ENCODE data around the gene ORC5.
"Not testable (repeated sequence)": the region's sequence is repeated elsewhere in the genome, so short reads cannot be mapped to it uniquely, and the experiment has no call there.

Gene ORC5

GRCh38 chr7:104207731-104208420 is at the start of gene ORC5:
Gene ORC5 (minus strand): TSS chr7:104208013. CDS start chr7:104207904, 109 bp downstream.
- DNase-seq = peak; percentile 86

- DNase-seq = no peak
Measured at GRCh38 chr7:104255616-104256015, 47.8 kb upstream of the ORC5 start.

- DNase-seq = no peak
Measured at GRCh38 chr7:104255194-104255593, 47.4 kb upstream of the ORC5 start.

- DNase-seq = no peak
Measured at GRCh38 chr7:104254696-104255095, 46.9 kb upstream of the ORC5 start.

- no peak for DNase-seq
Measured at GRCh38 chr7:104252409-104253134, 44.8 kb upstream of the ORC5 start.

- no peak for DNase-seq
Measured at GRCh38 chr7:104242638-104243037, 34.8 kb upstream of the ORC5 start.

GRCh38 chr7:104241538-104242209 is 33.9 kb upstream of the ORC5 start:
- DNase-seq = no peak

- no peak for DNase-seq
Measured at GRCh38 chr7:104241135-104241534, 33.3 kb upstream of the ORC5 start.

- DNase-seq = no peak
Measured at GRCh38 chr7:104240401-104240800, 32.6 kb upstream of the ORC5 start.

- not testable (repeated sequence) for DNase-seq
Measured at GRCh38 chr7:104234990-104235389, 27.2 kb upstream of the ORC5 start.

- DNase-seq = peak; percentile 50
Measured at GRCh38 chr7:104231054-104232046, 23.5 kb upstream of the ORC5 start.

- no peak for DNase-seq
Measured at GRCh38 chr7:104230606-104231005, 22.8 kb upstream of the ORC5 start.

- no peak for DNase-seq
Measured at GRCh38 chr7:104228442-104228841, 20.6 kb upstream of the ORC5 start.

- no peak for DNase-seq
Measured at GRCh38 chr7:104225451-104225850, 17.6 kb upstream of the ORC5 start.

- no peak for DNase-seq
Measured at GRCh38 chr7:104217620-104218019, 9.8 kb upstream of the ORC5 start.

- no peak for DNase-seq
Measured at GRCh38 chr7:104209063-104209462, 1.2 kb upstream of the ORC5 start.

- no peak for DNase-seq
Measured at GRCh38 chr7:104208421-104208780, 588 bp upstream of the ORC5 start.

- no peak for DNase-seq
Measured at GRCh38 chr7:104207348-104207730, 474 bp downstream of the ORC5 start.

GRCh38 chr7:104206841-104207240 is 972 bp downstream of the ORC5 start:
- DNase-seq = no peak

- DNase-seq = no peak
Measured at GRCh38 chr7:104198673-104199278, 9.0 kb downstream of the ORC5 start.

GRCh38 chr7:104196161-104196560 is 11.7 kb downstream of the ORC5 start:
- DNase-seq = no peak

- DNase-seq = no peak
Measured at GRCh38 chr7:104192434-104192833, 15.4 kb downstream of the ORC5 start.

All from activated CD4-positive, alpha-beta T cell treated with anti-CD3 and anti-CD28 coated beads for 48 hours (primary cell).